GM19099 (cell line): Measurements from ENCODE around the gene ALDH3B2.

Source experiments
- POLR2A ChIP-seq: IDR thresholded peaks from 3 replicates; pipeline ENCODE4 v1.6.1; 2011; ENCODE audit warnings: low read depth; ENCODE audit not compliant: insufficient read length; ENCODE audit errors: extremely low read depth

The ALDH3B2 gene

DNA sequence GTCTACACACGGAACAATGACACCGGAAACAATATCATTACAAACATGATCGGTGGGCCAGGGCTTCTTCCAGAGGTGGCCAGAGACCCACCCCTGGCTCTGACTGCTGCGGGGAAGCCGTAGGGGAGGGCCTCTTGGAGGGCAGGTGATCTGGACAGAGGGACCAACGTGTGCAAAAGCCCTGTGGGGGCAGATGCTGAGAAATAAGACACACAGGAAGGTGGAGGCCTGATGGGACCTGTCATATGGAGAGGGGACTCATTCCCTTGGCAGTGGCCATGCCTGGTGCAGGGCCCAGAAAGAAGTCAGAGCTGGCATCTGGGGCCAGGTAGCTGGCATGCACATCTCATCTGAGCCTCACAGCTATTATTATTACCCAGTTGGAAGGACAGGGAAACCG lies 1.1 kb downstream of the ALDH3B2 start:
- no peak for TF ChIP-seq POLR2A

DNA sequence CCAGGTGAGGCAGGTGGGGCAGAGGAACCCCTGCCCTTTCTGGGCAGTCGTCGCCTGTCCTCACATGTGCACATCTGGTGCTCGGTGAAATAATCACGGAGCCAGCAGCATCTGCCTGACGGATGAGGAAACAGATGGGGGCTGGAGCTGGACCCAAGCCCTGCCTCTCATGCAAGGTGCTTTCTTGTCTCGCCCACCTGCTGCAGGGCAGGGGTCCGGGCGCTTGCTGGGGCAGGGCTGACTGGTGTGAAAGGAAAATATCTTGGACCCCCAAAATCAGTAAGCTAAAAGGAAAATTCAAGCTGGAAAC lies 3.3 kb downstream of the ALDH3B2 start:
- TF ChIP-seq POLR2A = no peak

DNA sequence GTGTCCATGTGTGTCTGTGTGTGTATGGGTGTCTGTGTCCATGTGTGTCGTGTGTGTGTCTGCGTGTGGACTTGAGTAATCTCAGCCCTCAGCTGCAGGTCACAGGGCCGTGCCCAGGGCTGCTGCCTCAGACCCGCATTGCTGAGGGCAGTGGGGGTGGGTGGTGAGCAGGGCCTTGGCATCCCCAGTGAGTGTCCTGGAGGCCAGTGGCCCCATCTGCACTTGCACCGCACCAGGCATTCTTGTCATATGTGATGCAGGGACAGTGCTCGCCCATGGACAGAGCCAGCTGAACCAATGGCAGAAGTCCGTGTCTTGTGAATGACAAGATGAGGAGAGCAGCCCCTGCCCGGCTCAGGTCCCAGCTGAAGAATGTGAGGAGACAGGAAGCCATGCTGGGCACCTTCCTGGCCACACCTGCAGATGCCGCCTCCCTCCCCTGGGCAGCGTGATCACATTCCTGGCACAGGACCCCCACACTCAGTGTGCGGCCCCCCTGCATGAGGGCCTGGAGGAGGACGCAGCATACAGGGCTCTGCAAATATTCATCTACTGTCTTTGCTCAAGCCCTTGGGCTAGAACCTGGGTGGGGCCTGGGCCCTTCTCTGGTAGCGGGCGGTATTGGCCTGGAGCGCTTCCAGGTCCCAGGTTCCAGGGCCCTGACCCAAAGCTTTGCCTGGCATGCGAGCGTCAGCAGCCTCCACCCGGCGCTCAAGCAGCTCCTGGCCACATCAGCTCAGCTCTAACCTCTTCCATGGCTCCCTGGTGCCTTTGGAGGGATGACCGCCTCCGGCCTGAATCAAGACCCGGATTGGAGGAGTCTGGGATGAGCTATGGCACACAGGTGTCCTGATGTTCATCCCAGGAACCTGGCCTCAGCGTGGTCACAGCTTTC lies 3.9 kb downstream of the ALDH3B2 start:
- TF ChIP-seq POLR2A = no peak

DNA sequence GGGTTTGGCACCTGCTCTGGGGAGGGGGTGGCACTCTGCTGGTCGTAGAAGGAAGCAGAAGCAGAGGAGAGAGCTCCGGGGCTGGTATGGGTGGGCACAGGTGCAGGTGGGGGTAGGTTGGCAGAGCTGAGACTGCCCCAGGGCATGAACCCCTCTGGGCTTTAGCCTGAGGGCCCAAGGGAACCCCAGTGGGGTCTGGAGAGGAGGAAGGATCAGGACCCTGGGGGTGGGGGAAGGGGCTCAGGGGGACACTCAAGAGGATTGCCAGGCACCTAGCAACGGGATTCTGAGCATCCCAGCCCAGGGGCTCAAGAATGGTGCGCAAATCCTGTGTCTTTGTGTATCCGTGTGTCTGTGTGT lies 6.3 kb downstream of the ALDH3B2 start:
- TF ChIP-seq POLR2A = no peak

DNA sequence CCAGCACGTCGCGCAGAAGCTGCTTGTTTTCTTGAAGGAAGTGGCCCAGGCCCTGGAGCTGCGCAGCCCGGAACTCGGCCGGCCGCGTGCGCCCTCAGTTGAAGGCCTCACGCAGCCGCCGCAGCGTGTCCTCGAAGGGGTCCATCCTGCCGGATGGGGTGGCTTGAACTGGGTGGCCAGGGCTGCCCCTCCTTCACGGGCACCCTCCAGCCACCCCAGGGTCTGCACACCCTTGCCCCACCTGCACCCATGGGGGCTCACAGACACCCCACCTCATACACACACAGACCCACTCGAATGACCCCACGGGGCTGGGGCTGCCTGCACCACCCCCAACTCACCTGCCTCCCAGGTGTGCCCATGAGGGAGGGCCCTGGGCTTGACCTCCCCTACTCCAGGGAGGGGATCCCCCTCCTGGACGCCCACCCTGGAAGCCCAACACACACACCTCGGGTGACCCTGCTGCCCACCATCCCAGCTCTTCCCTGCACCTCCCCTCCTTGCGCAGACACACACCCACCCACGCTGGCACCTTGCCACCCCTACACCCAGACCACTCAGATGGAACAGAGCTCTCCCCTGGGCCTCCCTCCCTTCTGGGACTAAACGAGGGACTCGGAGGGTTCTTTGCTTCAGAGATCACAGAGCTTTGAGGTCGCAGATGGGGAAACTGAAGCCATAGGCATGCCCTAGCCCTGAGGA lies 6.8 kb downstream of the ALDH3B2 start:
- no peak for TF ChIP-seq POLR2A

DNA sequence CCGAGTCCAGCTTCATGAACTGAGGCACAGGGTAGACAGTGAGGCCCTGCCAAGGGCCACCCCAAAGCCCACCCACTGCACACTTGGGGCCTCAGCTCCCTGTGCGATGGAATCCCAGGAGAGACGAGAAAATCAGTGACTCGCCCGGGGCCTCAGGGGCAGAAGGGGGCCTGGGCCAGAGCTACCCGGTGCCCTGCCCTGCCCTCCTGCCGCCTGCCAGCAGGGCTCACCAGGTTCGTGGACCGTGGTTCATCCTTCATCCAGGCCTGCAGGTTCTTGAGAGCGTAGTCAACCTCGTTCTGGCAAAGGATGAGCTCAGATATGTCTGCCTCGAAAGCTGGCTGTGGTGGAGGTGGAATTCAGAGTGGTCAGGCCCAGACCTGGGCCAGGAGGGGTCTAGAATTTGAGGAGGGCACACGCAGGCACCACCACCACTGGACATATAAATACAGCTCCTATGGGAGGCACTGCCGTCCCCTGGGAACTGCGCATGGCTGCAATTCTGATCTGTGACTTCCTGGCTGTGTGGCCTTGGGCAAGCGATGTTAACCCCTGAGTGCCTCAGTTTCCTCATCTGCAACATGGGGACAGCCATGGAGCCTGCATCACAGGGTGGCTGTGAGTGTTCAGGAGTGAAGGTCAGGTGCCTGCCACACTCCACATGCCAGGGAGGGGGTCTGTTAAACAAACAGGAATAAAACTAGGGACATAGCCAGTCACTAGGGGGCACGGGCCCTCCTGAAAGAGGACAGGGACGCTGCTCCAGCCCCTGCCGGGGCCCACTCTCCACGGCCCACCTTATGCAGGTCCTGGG lies 7.5 kb downstream of the ALDH3B2 start:
- TF ChIP-seq POLR2A = no peak

DNA sequence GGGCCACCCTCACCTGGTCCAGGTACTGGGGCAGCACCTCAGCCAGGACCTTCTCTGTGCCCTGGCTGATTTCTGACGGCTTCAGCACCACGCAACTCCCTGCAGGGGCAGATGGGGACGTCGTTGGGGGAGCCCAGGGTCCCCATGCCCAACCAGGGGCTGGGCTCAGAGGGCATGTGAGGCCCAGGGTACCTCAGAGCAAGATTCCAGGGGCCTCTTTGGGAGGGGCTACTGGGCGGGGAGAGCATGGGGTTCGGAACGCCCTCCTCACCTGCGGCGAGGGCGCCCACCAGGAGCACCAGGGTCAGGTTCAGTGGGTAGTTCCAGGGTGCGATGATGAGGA lies 8.1 kb downstream of the ALDH3B2 start:
- TF ChIP-seq POLR2A = no peak

DNA sequence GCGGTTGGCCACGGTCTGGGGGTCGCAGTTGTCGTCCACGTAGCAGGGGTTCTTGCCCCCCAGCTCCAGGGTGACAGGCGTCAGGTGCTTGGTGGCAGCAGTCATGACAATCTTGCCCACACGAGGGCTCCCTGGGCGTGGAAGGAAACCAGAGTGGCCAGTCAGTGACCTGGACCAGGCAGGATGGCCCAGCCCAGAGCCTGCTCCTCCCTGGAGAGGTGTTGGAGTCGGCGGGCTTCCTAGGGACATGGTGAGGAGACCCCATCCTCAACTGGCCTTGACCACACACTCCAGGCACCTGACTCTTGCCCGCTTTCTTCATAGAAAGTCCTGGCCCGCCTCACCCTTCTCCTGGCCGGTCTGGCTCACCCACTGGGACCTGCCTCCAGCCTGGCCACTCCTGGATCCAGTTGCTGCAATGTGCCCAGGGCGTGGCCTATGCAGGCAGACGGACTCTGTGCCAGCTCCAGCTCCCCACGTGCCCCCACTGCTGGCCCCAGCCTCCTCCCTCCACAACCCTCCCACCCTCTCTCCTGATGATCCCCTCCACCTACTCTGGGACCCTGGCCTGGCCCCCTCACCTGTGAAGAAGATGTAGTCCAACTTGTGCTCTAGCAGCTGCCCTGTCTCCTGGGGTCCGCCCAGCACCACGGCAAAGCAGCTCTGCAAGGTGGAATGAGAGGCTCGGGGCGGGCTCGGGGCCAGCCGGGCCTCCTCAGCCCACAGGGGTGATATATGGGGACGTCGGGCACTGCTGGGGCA lies 8.7 kb downstream of the ALDH3B2 start:
- TF ChIP-seq POLR2A = no peak

DNA sequence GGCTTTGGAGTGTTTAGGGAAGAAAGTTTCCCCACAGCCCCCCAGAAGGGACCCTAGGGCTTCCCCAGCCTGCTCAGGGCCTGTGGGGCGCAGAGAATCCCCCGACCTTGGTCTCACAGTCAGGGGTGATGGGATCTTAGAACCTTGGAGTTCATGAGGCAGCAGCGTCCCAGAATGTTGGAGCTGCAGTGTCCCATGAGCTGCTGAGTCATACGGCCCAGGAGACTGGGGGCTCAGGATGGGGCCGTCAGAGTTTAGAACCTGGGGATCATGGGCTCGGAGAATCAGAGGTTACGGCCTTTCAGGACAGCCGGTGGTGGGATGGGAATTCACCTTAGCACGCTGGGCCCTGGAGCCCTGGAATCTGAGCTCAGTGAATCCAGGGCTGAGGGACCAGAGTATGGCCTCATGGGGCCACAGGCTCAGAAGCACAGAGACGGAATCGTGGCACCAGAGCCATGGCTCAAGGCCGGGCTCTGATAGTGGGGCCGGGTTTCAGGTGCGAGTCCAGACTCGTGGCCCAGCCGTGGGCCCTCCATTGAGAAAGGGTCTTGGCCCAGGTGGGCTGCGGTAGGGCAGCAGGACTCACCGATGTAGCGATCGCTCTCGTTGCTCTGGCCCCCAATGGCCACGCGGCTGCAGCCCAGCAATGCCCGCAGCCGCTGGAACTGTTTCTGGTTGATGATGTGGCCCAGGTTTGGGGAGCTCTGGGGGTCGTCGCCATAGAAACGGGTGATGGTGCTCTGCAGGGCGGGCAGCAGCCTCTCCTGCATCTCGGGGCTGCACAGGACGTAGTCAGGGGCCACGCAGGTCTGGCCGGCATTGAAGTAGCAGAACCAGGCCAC lies 9.5 kb downstream of the ALDH3B2 start:
- TF ChIP-seq POLR2A = no peak

DNA sequence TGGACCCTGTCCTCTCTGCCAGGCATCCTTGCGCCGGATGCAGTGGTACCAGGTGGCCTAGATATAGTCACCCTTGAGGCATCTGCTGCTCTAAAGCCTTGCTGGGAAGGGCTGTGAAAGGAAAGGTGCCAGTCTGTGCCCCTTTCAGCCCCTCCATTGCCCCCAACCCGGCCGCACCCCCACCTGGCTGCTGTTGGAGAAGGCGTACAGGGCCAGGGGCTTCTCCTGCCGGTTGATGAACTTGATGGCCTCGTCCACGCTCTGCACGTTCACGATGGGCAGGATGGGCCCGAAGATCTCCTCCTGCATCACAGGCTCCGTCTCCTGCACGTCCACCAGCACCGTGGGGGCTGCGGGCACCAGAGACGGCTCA lies 10.2 kb downstream of the ALDH3B2 start:
- TF ChIP-seq POLR2A = no peak

DNA sequence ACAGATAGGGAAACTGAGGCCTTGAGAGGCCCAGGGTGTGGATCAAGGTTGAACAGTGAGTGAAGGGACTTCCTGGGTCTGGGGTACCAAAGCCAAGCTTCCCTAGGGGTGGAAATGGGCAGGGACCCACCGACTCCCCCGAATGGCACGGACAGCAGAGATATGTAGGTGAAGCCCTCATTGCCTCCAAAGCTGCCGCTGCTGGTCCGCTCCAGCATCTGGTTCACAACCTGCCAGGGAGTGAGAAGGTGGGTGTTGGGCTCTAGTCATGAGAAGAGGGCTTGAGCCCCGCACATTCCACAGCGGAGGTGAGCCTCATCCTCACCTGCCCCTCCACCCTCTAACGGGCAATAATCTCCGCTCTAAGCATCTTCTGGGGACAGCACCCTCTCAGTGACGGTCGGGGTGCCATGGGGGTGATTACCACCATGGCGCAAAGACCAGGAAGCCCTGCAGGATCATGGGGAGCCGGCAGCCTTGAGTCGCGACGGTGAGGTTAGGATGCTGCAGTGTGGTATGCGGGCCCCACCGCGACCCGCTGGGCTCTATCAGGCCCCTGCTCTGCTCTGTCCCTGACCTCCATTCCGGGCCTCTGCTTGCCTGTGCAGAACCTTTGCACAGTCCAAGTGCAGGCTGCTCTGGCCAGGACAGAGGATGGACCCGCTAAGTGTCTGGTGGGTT lies 10.8 kb downstream of the ALDH3B2 start:
- no peak for TF ChIP-seq POLR2A

DNA sequence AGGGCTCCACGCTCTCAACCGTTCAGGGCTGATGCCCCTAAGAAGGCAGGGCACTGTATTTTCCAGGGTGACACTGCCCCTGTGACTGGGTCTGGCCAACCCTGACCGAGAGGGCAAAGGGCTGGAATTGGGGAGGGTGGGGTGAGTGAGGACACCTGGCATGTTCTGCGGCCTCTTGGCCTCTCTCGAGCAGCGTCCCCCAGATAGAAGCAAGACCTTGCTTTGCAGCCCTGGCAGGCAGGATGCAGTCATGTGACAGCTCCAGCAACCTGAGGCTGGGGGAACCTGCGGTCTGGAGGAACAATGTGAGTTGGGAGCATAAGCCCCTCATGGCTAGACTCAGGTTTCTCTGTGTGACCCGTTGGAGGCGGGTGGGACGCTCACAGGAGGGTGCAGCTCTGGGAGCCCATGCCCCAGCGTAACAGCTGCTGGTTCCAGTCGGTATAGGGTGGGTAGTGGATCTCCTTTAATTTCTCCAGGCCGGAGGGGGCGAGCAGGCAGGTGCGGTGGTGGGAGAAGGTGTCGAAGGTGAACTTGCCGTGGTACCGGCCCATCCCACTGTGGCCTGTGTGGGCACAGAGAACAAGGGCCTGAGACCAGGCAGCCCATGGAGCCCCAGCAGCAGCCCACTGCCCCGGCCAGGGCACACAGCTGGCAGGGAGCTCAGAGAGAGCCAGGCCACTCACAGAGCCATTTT lies 11.4 kb downstream of the ALDH3B2 start:
- TF ChIP-seq POLR2A = no peak

DNA sequence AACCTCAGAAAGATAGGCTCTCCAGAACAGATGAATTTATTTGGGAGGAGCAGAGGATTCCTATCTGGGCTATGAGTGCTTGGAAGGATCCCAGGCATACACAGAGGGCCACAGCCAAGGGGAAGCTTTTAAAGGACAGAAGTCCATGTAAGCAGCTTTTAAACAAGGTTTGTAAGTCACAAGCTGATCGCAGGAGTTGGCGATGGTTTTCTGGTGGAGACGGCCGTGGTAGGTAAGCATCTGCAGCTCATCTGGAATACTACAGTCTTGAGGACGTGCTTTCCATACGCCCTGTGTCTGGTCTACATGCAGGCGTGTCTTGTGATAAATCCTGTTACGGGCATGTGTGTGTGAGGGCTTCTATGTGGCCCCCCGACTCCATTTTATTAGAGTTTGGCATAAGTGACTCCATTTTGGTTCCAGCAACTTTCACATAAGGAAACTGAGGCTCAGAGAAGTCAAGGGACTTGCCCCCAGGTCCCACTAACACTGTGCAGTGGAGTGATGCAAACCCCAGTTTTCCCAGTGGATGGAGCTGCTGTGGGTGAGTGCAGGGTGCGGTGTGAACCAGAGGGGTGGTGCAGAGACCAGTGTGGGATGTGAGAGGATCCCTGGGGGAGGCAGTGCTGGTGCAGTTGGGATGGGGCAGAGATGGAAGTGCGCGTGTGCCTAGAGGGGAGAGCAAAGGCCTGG lies 12.1 kb downstream of the ALDH3B2 start:
- TF ChIP-seq POLR2A = no peak

DNA sequence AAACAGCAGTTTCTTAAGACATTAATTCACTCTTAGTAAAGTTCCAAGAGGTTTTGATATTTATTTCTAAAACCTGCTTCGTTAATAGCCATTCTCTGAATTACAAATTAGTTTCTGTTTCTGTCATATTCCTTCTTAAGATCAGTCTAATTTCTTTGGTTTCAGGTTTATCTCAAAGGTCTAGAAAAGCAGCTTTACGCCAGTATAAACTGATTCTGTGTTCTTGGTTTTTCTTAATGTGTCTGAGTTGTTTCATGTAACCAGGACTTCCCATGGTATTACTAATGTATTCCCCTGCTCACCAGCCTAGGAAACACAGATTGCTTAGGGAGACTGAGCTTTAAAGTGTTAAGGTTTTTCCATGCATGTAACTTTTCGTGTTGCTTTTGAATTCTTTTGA lies 17.1 kb downstream of the ALDH3B2 start:
- TF ChIP-seq POLR2A = no peak
